ENCODE measurements around the gene STK25.
"Not testable (repeated sequence)": the region's sequence is repeated elsewhere in the genome, so short reads cannot be mapped to it uniquely, and the experiment has no call there.

STK25 gene

DNA sequence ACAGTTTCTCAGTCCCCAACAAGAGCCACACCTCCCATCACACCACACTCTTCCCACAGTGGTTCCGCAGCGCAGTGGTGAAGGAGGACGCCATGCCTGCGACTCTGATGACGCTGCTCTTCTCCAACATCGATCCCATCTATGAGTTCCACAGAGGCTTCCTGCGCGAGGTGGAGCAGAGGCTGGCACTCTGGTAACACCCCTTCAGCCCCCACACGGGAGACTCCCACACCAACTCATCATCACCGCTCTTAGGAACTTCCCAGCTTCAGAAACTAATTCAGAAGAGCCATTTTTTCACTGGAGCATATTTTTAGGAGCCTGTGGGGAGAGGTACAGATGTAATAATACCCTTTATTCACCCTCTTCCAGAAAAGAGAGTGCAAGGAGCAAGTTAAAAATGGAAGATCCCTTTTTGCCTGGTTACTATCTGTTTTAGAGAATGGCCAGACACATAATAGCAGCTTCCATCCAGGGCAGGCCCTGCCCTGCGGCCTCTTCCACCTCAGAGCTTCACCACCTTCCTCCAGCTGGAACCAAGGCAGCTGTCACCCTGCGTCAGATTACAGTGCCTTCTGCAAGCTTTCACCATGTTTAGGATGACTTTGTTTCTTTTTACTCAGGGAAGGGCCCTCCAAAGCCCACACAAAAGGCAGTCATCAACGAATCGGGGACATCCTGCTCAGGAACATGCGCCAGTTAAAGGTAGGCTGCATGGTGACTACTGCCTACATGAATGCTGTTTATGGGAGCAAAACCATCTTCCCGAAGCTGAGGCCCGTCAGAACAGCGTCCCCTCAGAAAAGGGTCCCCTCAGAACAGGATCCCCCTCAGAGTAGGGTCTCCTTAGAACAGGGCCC is 44.9 kb downstream of the STK25 start:
- DNase-seq (ENCODE audit: low read depth): no peak

DNA sequence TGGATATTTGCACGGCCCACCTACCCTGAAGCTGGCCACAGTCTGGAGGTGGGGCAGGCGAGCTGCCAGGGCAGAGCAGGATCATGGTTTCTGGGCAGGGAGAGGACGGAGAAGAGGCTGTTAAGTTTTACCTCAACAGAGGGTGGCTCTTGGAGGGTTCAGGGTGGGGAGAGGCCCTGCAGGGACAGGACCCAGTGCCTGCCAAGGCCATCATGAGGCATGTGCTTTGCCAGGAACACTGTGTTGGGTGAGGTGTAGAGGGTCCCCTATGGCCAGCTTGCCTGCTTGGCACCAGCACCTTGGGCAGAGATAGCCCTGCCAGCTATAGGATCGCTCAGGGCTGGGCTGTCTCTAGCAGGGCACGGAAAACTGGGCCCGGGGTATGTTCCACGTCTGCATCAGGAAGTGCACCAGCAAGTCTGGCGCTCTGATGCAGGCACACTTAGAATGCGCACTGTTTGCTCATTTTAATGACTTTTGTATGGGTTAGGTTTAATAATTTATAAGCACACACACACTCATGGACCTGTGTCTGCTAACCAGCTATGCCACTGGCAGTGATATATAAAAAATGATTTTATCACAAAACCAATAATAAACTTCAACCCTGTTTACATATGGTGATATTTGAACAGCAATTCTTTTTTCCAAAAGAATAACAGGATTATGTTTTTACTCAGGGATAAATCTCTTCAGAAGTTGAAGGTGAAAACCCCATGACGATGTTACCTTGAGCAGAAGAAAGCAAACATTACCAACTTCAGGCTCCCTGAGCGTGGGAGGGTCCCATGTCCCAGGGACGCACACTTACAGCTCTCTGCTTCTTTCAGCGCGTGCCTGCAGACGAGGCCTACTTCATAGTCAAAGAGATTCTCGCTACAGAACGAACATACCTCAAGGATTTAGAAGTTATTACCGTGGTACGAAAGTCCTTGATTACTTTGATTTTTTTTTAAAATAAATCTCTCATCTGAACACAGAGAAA is 46.4 kb downstream of the STK25 start:
- no peak for DNase-seq (ENCODE audit: low read depth)

DNA sequence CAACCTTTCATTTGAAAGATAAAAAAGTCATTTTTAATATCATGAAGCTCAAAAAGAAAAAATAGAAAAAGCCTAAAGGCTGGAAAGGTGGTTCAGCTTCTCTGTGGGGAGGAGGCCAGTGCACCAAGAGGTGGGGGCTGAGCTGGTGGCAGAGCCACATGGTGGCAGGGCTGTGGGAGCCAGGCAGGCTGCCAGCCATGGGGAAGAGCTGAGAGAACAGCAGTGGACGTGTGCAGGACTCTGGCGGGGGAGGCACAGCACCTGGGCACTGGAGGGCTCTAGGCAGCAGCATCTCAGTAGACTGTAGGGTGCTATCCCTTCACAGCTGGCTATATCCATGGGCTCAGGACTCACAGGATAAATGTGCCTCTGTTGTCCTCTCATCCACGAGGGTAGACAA is 47.8 kb downstream of the STK25 start:
- no peak for DNase-seq (ENCODE audit: low read depth)

DNA sequence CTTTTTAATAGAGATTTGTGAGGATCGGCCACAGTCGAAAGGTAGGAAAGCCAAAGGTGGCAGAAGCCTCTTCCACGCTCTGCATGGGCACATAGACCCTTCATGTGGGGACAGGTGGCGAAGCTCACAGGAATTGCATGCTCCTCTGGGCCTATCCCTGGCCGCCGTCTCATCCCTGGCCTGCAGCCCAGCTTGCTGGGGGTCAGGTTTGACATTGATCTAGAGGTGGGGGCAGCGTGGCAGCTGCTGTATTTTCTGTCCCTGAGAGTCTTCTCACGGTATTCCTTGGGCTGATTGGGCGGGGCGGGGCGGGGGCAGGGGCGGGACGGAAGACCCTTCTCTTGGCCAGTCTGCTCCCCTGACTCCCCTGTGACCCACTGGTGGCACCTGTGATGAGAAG is 48.9 kb downstream of the STK25 start:
- no peak for DNase-seq (ENCODE audit: low read depth)

DNA sequence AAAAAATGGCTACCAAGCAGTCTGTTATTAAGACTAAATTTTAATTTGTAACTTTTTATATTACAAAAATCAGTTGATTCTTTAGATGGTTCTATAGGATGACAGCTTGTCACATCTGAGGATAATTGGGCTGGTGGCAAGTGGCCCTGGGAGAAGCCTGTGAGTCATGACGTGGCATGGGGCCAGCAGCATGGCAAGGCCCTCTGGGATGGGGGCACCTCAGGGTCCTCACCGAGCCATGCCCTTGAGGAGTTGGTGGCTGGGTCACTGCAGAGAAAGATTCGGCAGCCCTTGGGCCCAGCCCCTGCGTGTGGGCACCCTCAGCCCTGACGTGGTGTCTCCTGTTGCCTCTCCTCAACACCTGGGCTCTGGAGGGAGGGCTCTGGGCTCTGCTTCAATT is 49.7 kb downstream of the STK25 start:
- no peak for DNase-seq (ENCODE audit: low read depth)

DNA sequence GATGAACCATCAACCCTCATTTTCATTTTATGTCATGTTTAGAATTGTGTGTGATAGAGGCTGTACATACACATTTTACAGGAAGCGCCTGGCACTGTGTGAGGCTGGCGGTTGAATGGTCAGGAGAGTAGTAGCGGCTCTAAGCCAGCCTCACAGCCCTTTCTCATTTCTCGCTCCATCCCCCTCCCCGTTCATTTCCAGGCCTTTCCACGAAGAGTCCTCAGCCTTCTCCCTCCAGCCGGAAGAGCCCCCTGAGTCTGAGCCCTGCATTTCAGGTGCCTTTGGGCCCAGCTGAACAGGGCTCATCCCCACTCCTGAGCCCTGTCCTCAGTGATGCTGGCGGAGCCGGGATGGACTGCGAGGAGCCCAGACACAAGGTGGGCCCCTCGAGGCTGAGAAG is 51.8 kb downstream of the STK25 start:
- no peak for DNase-seq (ENCODE audit: low read depth)

DNA sequence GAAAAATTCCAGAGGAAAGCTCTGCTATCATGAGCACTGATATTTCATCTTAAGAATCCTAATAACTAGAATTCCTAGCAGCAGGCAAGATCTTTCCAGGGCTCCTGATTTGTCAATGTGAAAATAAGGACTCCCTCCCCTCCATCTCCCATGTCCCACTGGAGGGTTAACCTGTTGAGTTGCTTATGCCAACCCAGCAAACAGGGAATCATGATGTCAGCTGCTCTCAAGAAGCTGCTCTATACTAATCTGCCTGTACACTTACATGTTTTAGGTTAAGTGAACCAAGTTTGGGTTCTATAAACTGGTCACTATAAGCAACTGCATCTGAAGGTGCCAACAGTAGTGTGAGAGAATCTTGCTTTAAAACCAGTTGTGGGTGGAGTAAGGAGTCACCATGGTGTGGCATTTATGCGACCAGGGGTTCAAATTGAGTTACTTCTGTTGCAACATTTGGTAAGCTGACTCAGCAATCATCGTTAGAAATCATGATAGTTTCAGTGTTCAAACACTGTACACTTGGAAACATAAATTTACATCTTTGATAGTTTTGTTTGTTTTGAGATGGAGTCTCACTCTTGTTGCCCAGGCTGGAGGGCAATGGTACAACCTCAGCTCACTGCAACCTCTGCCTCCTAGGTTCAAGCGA is 53.4 kb downstream of the STK25 start:
- no peak for DNase-seq (ENCODE audit: low read depth)

DNA sequence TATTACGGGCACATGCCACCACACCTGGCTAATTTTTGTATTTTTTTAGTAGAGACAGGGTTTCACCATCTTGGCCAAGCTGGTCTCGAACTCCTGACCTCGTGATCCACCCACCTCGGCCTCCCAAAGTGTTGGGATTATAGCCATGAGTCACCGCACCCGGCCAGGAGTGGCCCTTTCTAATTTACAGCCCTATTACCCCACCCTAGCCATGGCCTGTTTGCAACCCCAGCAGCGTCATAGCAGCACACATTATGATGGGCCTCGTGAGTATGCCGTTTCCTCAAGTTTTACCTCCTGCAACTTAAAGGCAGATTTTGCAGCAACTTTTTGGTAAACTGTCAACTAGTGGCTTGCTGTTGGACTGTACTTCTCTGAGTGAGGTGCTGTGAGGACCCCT is 54.5 kb downstream of the STK25 start:
- not testable (repeated sequence) for DNase-seq (ENCODE audit: low read depth)

DNA sequence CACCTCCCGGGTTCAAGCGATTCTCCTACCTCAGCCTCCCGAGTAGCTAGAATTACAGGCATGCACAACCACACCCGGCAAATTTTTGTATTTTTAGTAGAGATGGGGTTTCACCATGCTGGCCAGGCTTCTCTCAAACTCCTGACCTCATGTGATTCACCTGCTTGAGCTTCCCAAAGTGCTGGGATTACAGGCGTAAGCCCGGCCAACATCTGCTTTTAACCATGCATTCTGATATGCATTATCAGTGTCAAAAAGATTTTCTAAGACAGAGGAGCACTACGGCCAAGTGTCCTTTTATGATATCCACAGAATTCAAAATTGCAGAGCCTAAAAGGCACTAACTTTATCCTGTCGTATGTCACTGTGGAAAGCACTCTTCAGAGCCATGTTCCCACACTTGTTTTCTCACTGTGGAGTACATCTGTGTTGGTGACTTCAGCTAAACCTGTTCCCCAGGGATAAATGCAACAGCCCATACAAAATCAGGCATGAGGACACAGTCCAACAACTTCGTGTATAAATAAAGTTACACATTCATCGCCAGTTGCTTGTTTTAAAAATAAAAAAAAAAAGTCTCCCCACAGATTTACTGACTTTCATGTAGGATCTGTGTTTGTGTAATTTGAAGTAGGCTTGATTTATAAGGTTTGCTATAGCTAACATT is 56.4 kb downstream of the STK25 start:
- no peak for DNase-seq (ENCODE audit: low read depth)

DNA sequence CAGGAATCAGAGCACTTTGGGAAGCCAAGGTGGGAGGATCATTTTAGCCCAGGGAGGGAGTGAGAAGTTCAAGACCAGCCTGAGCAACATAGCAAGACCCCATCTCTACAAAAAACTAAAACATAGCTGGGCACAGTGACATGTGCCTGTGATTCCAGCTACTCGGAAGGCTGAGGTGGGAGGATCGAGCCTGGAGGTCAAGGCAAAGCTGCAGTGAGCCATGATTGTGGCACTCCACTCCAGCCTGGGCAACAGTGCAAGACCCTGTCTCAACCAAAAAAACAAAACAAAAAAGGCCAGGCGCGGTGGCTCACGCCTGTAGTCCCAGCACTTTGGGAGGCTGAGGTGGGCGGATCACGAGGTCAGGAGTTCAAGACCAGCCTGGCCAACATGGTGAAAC is 58.3 kb downstream of the STK25 start:
- not testable (repeated sequence) for DNase-seq (ENCODE audit: low read depth)

DNA sequence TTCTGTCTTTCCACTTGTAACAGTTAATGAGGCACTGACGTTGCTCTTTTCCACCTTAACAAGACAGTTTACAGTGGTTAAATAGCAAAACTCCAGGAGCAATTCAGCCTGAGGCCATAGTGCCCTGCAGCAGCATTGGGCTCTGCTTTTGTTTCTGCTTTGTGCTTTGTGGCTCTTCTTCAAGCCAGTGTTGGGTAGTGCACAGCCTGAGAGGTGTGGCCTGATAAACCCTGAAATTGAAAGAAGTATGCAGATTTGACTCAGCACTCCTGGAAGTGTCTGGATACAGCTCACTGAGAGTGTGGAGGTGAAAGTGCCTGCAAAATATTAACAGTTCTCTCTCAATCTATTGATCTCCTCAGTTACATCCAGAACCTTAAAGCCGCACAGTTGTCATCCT is 63.0 kb downstream of the STK25 start:
- no peak for DNase-seq (ENCODE audit: low read depth)

DNA sequence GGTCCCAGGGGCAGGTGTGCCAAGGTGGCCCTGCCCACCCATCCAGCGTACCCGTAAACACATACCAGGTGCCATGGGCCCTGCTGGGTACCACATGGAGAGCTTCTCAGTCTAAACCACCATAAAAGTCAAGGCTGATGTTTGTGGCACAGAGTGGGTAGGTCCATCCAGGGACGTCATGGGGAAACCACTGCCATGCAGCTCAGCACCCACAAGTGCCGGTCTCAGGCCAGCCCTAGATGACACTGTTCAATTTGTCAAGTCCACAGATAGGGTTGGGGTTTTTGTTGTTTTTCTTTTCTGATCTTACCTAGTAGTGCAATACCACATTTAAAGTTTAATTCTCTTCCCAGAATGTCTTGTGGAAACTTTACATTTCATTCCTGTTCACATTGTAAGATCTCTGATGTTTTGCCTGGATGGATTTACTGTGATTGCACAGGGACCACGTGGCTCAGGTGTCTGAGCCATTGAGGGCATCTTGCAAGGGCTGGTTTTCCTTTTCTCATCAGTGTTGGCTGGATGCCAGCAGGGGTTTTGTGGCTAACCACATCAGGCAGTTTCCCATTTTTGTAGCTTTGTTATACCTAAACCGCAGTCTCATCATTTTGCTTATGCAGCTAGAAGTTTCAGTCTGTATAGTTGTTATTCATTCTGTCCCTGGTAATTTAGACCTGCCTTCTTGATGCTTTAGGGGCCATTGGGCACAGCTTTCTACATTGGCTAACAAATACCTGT is 64.7 kb downstream of the STK25 start:
- peak; percentile 91 for DNase-seq (ENCODE audit: low read depth)

All from activated T-cell treated with anti-CD3 and anti-CD28 coated beads for 1 hour (primary cell).